HG02623 (cell line): ENCODE data around the gene TXLNA.
"Not testable (repeated sequence)": the region's sequence is repeated elsewhere in the genome, so short reads cannot be mapped to it uniquely, and the experiment has no call there.

ENCODE experiments used
- ATAC-seq: cut with Tn5 transposase; IDR thresholded peaks from one replicate; pipeline ENCODE4 v1.9.1; 2021; ENCODE audit warnings: moderate library complexity; ENCODE audit not compliant: unreplicated experiment

Gene TXLNA

DNA sequence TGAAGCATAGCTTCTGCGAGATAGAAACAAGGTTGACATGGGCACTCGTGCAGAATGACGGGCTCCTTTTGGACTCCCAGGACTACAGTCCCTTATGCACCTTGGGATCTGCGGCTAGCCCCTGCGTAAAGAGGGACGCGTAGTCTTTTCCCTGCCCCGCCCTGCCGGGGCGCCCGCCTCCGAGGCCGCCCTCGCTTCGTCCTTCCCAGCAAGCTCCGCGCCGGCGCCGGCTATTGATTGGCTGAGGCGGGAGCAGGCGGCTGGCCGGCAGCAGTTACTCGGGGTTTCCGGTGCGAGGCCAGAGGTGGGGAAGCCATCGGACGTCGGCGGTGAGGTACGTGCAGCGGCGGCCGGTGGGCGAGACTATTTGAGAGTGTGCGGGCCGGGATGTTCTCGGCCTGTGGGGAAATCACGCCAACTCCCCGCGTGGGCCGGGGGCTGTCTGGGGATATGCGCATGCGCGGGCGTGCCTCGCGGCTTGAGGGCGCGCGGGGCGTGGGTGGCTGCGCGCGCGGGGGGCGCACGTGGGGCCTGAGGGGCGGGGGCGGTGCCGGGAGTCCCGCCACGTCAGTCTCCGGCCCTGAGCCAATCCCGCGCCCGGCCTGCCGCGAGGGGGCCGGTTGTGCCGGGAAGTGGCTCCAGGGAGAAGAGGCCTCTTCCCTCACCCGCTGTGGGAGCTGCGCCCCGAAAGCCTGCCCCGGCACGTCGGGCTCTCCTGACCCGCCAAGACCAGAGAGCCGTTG lies at the start of gene TXLNA:
Gene TXLNA (plus strand): TSS at position 233 of the 743 bp plus-strand sequence. CDS start 671 bp downstream, outside the sequence.
- peak; percentile 84 for ATAC-seq

DNA sequence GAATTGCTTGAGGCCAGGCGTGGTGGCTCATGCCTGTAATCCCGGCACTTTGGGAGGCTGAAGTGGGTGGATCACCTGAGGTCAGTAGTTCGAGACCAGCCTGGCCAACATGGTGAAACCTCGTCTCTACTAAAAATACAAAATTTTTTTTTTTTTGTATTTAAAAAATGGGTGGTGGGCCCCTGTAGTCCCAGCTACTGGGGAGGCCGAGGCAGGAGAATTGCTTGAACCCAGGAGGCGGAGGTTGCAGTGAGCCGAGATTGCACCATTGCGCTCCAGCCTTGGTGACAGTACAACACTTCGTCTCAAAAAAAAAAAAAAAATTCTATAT lies 45.6 kb upstream of the TXLNA start:
- not testable (repeated sequence) for ATAC-seq

DNA sequence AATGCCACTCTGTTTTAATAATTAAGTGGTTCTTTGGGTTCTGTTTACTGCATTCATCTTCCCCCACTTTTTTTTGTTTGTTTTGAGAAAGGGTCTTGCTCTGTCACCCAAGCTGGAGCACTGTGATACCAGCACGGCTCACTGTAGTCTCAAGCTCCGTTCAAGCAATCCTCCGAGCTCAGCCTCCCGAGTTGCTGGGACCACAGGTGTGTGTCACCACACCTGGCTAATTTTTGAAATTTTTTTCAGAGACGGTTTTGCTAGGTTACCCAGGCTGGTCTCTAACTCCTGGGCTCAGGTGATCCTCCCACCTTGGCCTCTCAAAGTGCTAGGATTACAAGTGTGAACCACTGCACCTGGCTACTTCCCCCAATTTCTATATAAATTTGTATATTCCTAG lies 42.4 kb upstream of the TXLNA start:
- no peak for ATAC-seq

DNA sequence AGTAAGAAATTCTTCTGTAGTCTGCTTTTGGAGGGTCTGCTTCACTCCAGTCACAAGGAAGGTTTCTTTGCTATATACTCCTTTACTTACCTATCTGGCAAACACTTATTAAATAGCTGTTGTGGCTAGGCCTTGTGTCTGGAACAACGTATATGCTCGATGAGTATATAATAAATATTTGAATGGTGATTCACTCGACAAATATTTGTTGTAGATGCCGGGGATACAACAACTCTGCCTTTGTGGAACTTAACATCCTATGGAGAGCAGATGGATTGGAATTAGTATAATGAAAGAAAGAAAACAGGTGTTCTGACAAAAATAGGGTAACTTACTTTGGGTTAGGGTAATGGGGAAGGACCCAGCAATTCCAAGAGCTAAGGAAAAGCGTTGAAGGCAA lies 40.5 kb upstream of the TXLNA start:
- no peak for ATAC-seq

DNA sequence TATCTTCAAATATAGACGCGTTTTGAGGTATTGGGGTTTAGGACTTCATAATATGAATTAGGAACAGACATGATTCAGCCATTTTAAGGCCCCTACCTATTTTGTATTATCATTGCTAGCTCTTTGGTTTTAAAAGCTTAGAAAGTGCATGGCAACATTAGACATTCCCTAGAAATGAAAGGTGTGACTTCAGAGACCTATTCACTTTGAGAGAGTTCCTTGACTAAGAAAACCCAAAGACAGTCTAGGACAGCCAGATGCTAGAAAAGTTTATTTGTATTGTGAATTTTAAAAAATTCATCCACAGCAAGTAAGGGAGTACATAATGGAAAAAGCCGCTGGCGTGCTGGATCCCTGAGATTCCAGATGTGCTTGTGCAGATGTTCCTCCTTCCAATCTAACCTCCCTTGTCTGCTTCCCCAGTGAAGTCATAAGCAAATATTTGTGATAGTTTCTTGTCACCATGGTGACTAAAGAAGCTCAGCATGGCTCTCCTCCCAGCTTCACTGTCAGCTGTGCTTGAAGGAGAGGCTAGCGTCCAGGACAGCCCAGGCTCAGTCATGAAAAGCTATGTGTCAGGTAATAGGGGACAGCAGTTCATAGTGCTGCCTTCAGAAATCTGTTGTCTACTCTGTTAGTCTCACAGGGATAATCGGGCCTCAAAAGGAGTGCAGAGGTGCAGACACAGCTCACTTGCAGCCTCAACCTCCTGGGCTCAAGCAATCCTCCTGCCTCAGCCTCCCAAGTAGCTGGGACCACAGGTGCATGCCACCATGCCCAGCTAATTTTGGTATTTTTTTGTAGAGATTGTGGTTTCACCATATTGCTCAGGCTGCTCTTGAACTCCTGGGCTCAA lies 36.8 kb upstream of the TXLNA start:
- ATAC-seq = no peak

DNA sequence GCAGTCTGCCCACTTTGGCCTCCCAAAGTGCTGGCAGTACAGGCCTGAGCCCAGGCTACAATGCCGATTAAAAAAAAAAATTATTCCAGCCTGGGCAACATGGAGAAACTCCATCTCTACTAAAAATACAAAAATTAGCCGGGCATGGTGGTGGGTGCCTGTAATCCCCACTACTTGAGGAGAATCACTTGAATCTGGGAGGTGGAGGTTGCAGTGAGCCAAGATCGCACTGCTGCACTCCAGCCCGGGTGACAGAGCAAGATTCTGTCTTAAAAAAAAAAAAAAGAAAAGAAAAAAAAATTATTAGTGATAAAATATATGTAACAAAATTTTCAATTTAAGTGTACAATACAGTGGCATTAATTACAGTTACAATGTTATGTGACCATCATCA lies 36.2 kb upstream of the TXLNA start:
- not testable (repeated sequence) for ATAC-seq

DNA sequence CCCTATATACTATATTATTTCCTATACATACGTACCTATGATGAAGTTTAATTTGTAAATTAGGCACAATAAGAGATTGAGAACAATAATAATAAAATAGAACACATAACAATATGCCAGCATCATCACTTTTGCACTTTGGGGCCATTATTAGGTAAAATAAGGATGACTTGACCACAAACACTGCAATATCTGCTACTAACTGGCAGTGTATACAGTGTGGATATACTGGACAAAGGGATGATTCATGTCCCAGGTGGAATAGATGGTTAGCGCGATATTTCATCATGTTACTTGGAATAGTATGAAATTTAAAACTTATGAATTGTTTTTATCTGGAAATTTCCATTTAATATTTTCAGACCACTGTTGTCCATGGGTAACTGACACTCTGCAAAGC lies 35.4 kb upstream of the TXLNA start:
- no peak for ATAC-seq

DNA sequence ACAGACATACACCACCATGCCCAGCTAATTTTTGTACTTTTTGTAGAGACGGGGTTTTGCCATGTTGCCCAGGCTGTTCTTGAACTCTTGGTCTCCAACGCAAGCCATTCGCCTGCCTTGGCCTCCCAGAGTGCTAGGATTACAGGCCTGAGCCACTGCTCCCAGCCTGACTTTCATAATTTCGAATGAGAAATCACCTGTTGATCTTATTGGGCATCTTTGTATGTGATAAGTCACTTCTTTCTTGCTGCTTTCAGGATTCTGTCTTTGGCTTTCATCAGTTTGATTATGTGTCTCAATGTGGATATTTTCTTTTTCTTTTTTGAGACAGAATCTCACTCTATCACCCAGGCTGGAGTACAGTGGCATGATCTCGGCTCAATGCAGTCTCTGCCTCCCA lies 31.7 kb upstream of the TXLNA start:
- ATAC-seq = not testable (repeated sequence)

DNA sequence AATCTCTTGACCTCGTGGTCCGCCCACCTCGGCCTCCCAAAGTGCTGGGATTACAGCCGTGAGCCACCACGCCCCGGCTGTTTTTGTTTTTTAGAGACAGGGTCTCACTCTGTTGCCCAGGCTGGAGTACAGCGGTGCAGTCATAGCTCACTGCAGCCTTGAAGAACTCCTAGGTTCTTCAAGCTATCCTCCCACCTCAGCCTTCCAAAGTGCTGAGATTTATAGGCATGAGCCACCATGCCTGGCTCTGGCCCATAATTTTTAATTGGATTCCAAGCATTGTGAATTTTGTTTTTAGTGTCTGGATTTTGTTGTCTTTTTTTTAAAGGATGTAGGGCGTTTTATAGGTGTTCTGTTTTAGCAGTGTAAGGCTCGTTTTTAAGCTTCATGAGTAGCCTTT lies 28.6 kb upstream of the TXLNA start:
- no peak for ATAC-seq

DNA sequence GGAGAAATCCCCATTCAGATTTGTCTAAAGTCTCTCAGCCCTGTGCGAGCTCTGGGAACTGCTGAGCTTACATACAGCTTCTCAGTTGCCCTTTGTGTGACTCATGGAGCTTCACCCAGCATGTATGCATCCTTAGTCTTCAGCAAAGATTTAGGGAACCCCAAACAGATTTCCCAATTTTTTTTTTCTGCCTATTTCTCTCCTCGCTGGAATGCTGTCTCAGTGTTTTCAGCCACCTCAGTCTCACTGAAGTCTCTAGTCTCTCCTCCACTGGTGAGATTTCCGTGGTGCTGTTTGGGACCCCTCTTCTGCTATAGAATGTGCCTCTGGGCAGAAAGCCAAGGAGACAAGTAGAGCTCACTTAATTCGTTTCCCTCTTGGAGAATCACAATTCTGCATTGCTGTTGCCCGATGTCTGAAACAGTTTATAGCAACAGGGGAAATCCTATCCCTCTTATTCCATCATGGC lies 28.1 kb upstream of the TXLNA start:
- ATAC-seq = no peak

DNA sequence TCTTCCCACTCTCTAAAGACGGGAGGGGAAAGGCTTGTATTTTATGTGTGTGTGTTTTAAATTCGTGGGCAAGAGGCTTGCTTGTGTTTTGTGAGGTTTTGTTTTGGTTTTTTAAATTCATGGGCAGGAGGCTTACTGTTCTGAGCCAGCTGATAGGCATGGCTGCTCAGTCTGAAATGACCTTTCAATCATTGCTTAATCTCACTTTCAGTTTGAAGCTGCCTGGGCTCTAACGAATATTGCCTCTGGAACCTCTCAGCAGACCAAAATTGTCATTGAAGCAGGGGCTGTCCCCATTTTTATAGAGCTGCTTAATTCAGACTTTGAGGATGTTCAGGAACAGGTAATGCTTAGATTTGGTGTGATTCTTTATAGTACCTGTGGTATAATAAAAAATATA lies 20.3 kb upstream of the TXLNA start:
- no peak for ATAC-seq

DNA sequence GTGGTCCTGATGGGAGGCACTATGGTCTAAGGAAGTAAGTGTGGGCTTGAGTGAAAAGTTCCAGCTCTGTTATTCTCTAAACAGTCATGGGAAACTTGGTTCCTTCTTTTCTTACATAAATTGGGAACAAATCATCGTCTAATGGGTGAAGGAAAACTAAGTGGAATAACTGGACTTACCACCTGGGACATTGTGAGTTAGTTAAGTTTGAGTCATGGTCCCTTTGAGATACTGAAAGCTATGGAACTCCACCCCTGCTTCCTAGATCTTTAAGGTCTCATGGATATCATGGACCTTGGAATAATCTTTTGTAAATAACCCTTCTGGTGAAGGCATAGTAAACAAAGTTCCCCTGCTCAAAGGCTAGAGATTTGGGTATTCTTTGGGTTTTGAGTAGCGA lies 16.1 kb upstream of the TXLNA start:
- no peak for ATAC-seq

DNA sequence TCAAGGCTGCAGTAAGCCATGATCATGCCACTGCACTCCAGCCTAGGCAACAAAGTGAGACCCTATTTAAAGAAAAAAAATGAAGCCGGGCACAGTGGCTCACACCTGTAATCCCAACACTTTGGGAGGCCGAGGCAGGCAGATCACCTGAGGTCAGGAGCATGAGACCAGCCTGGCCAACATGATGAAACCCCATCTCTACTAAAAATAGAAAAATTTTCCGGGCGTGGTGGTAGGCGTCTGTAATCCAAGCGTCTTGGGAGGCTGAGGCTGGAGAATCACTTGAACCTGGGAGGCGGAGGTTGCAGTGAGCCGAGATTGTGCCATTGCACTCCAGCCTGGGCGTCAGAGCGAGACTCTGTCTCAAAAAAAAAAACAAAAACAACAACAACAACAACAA lies 13.8 kb upstream of the TXLNA start:
- ATAC-seq = not testable (repeated sequence)

DNA sequence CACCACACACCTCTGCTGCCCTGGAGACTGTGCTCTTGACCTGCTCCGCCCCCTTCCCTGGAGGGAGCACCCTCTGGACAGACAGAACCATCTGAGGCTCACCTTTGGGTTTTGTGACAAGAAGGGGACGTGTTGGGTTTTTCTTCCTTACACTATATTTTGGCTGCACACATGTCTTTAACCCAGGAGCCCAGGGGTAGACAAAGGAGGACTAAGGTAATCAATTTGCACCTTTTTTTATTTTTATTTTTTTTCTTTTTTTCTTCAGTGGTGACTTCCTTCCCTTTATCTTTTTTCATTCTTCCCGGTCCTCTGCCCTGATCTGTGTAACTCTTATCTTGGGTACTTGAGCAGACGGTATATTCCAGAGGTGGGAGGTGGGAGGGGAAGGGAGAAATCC lies 8.5 kb upstream of the TXLNA start:
- no peak for ATAC-seq

DNA sequence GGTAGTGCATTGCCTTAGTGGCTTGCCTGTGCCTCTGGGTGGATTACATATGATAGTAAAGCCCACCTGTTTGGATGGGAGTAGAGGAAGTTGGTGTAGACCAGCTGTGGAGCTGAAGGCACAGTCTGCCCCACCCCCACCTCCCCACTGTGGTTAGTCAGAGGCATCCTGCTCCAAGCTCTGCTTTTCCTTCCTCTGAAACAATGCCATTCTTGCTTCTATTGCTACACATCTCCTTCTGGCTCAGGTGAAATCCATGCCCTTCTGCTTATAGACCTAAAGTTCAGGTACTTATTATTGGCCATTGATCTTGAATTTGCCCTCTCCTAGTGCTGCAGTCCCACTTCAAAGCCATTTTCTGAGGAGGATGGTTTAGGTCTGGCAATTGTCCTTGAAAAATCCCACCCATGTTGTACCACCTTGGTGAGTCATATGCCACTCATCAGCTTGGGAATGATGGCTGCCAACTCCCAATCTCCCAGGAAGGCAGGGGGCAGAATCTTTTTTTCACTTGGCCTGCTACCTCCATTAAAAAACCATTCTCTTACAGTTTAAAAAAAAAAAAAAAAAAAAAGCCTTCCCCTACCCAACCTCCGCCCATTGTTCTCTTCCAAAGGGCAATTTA lies 6.7 kb upstream of the TXLNA start:
- ATAC-seq = no peak

DNA sequence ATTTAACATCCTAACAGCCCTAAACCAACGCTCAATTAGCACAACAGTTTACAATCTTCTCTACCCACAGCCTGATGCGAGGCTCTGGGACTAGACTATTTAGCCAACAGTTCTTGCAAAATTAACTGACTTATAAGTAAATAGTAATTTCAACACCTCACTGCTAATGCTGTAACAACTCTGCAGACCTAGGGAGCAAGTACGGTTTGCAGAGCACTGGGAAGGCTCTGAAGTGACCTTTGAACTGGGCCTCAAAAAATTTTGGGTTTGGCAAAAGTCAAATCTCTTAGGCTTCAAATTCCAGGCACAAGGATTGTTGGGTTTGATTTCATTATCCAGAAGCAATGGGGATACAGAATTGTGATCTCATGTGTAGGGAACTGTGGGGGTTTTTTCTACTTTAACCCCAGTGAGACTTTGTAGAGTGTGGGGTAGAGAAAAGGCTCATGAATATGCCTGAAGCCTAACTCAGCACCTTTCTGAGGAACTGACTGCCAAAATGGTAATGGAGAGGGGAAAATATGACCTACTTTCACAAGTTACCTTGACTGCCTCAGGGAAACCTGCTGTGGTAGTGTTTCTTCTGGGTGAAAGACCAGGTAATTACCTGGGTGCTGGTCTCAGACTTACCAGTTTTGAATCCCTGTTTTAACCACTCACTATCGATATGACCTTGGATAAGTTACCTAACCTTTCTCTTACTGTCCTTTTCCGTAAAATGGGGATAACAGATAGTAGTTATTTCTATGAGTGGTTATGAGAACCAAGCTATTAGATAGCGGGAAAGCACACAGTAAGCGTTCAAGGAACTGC lies 889 bp upstream of the TXLNA start:
- no peak for ATAC-seq

DNA sequence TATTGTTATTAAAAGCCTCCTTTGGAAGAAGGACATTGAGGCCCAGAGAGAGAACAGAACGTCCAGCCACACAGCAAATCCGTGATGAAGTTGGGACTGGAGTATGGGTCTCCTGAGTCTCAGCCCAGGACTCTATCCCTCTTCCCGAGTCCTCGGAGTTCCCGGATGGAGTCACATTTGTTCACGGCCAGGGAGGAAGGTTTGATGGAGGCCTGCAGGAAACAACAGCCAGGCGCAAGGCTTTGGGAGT lies 357 bp upstream of the TXLNA start:
- no peak for ATAC-seq

DNA sequence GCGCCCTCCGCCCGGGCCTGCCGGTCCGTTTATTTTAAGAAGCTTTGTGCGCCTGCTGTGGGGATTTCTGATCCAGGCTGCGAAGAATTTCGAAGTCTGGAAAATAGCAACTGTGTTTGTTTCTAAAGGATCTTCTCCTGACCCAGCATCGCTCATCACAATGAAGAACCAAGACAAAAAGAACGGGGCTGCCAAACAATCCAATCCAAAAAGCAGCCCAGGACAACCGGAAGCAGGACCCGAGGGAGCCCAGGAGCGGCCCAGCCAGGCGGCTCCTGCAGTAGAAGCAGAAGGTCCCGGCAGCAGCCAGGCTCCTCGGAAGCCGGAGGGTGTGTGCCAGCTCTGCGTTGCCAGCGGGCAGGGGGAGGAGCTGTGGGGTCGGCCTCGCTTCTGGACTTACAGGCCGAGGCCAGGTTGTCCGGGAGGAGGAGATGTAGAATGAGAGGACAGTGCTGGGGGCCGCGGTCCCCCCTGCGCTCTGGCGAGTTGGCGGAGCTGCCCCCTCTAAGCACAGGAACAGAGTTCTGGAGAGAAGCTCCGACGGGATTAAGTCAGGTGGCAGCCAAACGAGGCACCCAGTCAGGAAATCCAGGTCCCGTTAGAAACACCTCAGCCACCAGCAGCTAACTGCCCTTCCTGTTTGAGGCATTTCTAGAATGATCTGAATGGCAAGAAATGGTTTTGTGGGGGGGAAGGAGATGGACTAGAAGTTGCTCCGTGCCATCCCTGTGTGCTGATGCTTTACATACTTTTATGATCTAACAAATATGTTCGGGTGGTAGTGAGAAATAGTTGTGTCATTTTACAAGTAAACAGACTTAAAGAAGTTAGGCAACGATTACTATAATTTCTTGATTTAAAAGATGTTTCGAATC lies 948 bp downstream of the TXLNA start:
- no peak for ATAC-seq

DNA sequence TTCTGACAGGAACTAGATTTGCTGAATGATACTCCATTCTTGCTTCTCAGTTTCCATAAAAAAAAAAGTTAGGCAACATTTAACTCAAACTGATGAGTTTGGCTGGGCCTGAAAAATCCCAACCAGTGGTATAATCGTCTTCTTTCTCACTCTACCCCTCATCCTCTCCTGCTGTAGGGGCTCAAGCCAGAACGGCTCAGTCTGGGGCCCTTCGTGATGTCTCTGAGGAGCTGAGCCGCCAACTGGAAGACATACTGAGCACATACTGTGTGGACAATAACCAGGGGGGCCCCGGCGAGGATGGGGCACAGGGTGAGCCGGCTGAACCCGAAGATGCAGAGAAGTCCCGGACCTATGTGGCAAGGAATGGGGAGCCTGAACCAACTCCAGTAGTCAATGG lies 1.6 kb downstream of the TXLNA start:
- ATAC-seq = no peak

DNA sequence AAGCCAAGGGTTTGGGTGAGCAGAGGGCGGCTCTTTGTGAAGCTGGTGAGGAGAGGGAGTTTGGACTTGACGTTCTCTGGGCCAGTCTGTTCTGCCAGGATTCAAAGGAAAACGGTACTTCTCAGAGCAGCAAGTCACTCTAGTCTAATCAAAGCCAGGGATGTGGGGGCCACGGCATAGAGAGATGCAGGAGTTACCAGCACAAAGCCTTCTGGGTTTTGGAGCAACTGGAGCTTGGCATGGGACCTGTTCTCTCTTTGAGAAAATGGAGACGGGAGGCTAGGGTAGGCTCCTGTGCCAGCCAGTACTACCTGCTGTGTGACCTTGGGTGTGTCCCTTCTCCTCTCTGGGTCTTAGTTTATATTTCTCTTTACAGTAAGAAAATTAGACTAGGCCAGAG lies 2.1 kb downstream of the TXLNA start:
- no peak for ATAC-seq
